ENCODE data around the gene CUX1. TPM values are rescaled to one million over a fixed set of nuclear protein-coding genes. Genes with fewer than 3 reads are reported as not detected.

CUX1 gene
- total and polyA plus RNA-seq, 12 donors = 34.5 to 176 (median 145) TPM

- Histone ChIP-seq H3K27ac (peak overlapping the region; percentile 35 to 82 (median 74)), H3K36me3 (peaks cover 0 to 5% (median 0%) of the 10 kb centered on the region in 9 donors), H3K4me1 (peaks cover 0 to 22% (median 12%) of the 10 kb centered on the region in 9 donors), H3K9me3 (no peaks in the 10 kb centered on the region), H3K27me3 (no peaks in the 10 kb centered on the region), H3K4me3 (no peak overlapping the region)
- 73 to 85% methylated on average over 18 of the region's 18 CpGs for WGBS, 2 donors
- TF ChIP-seq CTCF (IDR thresholded peaks at IDR 0.05) = no peak
- intact Hi-C loops (cut with DNase I) = loop anchor here in 1 of 10 donors (10.0 kb wide), 1 partner anchor 331 kb away; the partner anchor contains the start of gene CUX1
- peak; percentile 44 to 97 (median 84) for ATAC-seq
- DNase-seq = peak; percentile 37 to 60
Observed at GRCh38 chr7:102146122-102146521, 328.7 kb downstream of the CUX1 start.

DNA sequence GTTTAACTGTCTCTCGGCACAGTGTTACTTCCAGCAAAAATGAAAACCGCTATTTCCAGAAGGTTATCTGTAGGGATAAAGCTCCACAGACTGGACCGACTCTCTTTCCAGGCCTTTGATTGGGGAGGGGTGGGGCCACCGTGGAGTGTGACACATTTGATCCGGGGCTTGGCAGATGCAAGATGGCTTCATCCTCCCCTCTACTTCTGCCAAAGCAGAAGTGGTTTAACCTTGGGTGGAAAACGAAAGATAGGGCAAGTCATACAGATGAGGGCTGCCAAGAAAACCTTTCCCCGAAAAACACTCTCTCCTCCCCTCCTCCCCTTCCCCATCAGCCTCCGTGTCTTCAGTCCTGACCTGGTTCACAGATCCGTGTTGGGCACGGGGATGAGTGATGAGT is 329.6 kb downstream of the CUX1 start:
- DNase-seq (peak; percentile 60 to 67), ATAC-seq (peak; percentile 76 to 93 (median 90))
- no peaks in the 10 kb centered on the region for H3K9me3 ChIP-seq
- intact Hi-C loops (cut with DNase I) = loop anchor here in 1 of 10 donors (10.0 kb wide), 1 partner anchor 332 kb away; the partner anchor contains the start of gene CUX1
- no peak overlapping the region for H3K4me3 ChIP-seq
- 37 to 38% methylated on average over 10 of the region's 10 CpGs for WGBS, 2 donors
- peaks cover 0 to 21% (median 12%) of the 10 kb centered on the region in 9 donors for H3K4me1 ChIP-seq
- no peaks in the 10 kb centered on the region for H3K27me3 ChIP-seq
- peaks cover 0 to 4% (median 0%) of the 10 kb centered on the region in 9 donors for H3K36me3 ChIP-seq
- H3K27ac ChIP-seq = peak overlapping the region in 9 of 10 donors; percentile 35 to 82 (median 74)
- no peak for TF ChIP-seq CTCF (IDR thresholded peaks at IDR 0.05)

- Histone ChIP-seq H3K9me3 (no peaks in the 10 kb centered on the region), H3K27ac (no peak overlapping the region), H3K4me1 (peaks cover 0 to 37% (median 21%) of the 10 kb centered on the region in 9 donors), H3K27me3 (no peaks in the 10 kb centered on the region), H3K4me3 (no peak overlapping the region), H3K36me3 (peaks cover 0 to 12% (median 0%) of the 10 kb centered on the region in 9 donors)
- TF ChIP-seq CTCF (IDR thresholded peaks at IDR 0.05) = no peak
- intact Hi-C loops (cut with DNase I) = loop anchor here in 1 of 10 donors (10.0 kb wide), 1 partner anchor 334 kb away; the partner anchor contains the start of gene CUX1
- 91 to 98% methylated on average over 9 of the region's 9 CpGs for WGBS, 2 donors
- DNase-seq (no peak), ATAC-seq (no peak)
Observed at GRCh38 chr7:102148799-102149198, 331.4 kb downstream of the CUX1 start.

- no peak overlapping the region for H3K4me3 ChIP-seq
- peaks cover 0 to 42% (median 21%) of the 10 kb centered on the region in 9 donors for H3K4me1 ChIP-seq
- no peak overlapping the region for H3K27ac ChIP-seq
- ATAC-seq (no peak), DNase-seq (no peak)
- WGBS, 2 donors = 91 to 95% methylated on average over 12 of the region's 12 CpGs
- intact Hi-C loops (cut with DNase I) = loop anchor here in 1 of 10 donors (10.0 kb wide), 1 partner anchor 335 kb away; the partner anchor contains the start of gene CUX1
- H3K27me3 ChIP-seq = no peaks in the 10 kb centered on the region
- no peaks in the 10 kb centered on the region for H3K9me3 ChIP-seq
- TF ChIP-seq CTCF (IDR thresholded peaks at IDR 0.05) = no peak
- H3K36me3 ChIP-seq = peaks cover 0 to 13% (median 0%) of the 10 kb centered on the region in 9 donors
Observed at GRCh38 chr7:102149416-102149815, 332.0 kb downstream of the CUX1 start.

Measured in heart right ventricle (tissue), 16 donors.